GM12874 (cell line): Measurements from ENCODE around the gene KRT78.
A peak's percentile ranks its signal among the peaks of the same experiment; 100 is the strongest.

Source experiments
- TF ChIP-seq, protein P1 (sequence below): IDR thresholded peaks from 2 replicates; pipeline ENCODE4 v1.5.1; 2011; ENCODE audit warnings: low read depth, mild to moderate bottlenecking, control low read depth, low read length, moderate library complexity; ENCODE audit not compliant: insufficient read depth

Gene KRT78

GRCh38 chr12:52867642-52868041 is 18.8 kb upstream of the KRT78 start:
- TF ChIP-seq, protein P1, sequence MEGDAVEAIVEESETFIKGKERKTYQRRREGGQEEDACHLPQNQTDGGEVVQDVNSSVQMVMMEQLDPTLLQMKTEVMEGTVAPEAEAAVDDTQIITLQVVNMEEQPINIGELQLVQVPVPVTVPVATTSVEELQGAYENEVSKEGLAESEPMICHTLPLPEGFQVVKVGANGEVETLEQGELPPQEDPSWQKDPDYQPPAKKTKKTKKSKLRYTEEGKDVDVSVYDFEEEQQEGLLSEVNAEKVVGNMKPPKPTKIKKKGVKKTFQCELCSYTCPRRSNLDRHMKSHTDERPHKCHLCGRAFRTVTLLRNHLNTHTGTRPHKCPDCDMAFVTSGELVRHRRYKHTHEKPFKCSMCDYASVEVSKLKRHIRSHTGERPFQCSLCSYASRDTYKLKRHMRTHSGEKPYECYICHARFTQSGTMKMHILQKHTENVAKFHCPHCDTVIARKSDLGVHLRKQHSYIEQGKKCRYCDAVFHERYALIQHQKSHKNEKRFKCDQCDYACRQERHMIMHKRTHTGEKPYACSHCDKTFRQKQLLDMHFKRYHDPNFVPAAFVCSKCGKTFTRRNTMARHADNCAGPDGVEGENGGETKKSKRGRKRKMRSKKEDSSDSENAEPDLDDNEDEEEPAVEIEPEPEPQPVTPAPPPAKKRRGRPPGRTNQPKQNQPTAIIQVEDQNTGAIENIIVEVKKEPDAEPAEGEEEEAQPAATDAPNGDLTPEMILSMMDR, result no peak

DNA sequence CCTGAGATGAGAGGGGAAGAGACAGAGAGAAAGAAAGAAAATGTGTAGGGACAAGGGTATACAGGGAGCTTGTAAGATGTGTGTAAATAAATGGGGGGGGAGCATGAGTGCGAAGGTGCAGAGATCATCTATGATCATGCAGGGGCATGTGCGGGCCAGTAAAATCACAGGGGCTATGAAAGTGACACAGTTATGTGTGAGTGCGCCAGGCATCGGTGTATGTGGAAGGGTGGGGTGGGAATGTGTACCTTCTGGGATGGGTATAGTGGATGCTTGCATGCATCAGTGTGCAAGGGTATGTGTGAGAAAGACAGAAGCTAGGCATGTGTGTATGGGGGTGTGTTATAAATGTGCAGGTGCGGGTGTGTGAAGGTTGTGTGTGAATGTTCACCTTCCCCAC is 18.4 kb upstream of the KRT78 start:
- TF ChIP-seq, protein P1, result no peak

DNA sequence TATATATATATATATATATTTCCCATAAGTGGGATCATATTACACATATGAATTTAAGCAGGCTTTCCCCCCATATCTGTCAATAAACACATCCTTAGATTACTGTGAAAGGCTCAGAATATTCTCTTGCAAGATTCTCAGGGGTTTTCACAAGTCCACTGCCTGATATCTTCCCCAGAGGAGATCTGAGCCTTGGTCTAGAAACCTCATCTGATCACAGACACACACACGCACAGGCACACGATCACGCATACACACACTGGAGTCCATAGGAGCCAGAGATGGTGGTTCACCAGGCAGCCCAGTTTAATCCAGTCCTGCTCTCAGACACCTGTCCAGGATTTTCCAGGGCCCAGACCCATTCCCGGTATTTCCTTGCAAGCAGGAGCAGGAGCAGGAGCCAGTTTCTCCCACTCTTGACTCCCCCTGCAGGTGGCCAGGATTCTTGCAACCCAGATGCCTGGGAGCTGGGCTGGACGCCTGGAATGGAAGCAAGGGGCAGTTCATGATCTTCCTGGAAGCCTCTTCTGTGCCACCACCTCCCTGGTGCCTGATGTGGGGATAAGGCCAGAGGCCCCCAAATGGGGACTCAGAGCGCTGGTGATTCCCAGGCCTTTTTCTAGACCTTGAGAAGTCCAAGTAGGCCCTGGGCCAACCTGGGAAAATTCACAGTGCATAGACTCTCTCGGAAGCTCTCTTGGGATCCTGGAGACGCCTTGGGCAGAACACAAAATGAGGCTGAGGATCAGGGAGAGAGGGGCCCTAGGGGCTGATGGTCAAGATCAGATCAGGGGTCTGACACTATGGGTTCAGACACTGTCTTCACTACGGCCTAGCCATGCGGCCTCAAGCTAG is 16.5 kb upstream of the KRT78 start:
- TF ChIP-seq, protein P1, result peak; percentile 79

DNA sequence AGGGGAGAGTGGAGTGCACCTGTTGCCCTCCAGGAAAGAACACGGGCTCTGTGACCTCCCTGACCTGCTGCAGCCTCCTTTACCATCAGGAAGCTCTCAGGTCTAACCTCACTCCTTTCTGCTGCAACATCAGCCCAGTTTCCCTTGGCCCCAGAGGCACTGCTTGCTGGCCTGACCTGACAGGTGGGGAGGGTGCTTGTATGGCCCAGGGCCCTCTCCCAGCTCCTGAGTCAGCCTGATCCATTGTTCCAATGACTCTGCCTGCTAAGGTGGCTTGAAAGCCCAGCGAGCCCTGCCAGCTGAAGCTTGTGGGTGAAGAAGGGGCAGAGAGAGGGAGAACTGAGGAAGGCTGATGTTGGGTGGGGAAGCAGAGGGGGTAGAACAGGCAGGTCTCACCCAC is 13.2 kb upstream of the KRT78 start:
- TF ChIP-seq, protein P1, result no peak

DNA sequence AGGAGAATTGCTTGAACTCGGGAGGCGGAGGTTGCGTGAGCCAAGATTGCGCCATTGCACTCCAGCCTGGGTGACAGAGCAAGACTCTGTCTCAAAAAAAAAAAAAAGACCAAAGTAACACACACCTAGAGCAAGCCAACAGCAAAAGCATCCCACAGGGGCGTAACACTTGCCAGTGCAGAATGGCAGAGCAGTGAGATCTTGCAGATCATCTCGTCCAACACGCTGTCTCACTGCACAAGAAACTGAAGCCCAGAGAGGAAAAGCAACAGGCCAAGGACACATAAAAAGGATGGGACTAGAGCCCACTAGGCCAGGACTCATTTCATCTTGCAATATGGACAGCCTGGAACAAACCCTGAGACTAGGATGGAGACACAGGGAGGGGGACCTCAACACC is 12.7 kb upstream of the KRT78 start:
- TF ChIP-seq, protein P1, result no peak

- TF ChIP-seq, protein P1, result no peak
Measured at GRCh38 chr12:52860102-52860823, 11.5 kb upstream of the KRT78 start.

GRCh38 chr12:52857500-52857899 is 8.7 kb upstream of the KRT78 start:
- TF ChIP-seq, protein P1, result no peak
